Measurements from ENCODE around the gene CFAP74.
A peak's percentile ranks its signal among the peaks of the same experiment; 100 is the strongest.
"Not testable (repeated sequence)": the region's sequence is repeated elsewhere in the genome, so short reads cannot be mapped to it uniquely, and the experiment has no call there.

CFAP74 gene

DNA sequence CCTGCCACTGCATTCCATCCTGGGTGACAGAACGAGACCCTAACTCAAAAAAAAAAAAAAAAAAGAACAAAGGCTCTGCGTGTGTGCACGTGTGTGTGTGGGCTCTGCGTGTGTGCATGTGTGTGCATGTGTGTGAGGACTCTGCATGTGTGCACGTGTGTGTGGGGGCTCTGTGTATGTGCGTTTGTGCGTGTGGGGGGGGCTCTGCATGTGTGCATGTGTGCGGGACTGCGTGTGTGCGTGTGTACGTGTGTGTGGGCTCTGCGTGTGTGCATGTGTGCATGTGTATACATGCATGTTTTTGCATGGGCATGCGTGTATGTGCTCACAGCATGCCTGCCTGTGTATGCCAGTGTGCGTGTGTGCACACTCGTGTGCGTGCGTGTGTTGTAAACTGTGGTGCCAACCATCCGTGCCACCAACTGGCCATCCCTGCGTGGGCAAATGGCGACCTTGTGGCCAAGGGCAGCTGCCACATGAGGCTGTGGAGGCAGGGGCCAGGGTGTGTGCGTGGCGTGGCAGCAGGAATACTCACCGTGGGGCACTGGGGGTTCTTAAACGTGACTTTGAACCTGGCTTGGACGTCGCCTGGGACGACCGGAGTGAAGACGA, 57.7 kb downstream of the CFAP74 start:
- no peak for DNase-seq (ENCODE audit: low spot score)

DNA sequence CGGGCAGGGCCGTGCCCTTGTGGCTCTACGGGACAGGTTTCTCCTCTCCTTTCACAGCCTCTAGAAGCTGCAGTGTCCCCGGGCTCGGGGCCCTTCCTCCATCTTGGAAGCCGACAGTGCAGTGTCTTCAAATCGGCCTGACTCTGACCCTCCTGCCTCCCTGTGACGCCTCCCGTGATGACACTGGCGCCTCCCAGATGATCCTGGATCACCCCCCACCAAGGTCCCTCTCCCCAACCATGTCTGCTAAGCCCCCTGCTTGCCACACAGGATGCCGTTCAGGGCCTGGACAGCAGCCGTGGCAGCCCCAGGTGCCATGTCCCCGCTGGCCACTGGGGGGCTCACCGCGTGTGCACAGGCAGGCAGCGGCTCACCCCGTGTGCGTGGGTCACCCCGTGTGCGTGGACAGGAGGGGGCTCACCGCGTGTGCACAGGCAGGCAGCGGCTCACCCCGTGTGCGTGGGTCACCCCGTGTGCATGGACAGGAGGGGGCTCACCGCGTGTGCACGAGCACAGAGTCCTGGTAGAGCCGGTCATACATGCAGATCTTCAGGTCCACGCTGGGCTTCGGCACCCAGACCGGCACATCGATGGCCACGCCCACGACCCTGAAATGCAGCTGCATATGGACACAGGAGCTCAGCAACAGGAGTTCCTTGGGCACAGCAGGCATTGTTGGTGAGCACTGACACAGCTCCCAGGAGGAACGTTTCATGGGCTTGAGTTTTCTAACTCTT, 59.6 kb downstream of the CFAP74 start:
- peak; percentile 84 for DNase-seq (ENCODE audit: low spot score)

DNA sequence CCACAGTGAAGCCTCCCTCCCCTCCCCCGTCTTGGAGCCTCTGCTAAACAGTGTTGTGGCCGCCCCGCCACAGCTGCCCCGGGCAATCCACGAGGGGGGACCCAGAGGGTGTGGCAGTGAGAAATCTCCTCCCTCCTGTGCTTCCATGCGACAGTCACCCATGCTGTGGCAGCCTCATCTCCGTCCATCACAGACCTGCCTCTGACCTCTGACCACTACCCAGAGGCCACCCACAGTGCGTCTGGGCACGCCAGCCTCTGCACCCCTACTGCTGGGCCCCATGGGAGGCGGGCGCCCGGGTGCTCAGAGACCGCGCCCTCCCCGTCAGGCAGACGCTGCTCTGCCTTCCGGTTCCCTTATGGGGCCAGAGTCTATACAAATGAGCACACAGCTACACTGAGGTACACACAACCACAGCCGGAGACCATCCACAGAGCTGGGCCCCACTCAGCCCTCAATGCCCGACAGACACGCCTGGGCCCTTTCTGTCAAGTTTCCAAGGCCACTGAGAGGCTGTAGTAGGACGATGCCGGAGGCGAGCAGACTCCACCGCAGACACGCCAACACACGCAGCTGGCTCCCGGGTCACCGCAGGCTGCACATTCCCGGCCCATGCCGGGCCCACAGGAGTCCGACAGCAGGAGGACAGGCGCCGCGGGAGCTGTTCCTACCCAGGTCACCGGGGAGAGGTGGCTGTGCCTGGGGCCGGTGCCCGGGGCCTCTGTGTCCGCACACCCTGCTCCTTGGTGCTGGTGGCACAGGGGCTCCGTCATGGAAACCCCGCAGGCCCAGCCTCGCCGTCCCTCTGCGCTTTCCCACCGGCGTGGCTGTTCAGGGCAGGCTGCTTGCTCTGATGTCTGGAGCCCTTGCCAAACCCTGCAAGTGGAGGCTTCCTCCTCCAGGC, 60.6 kb downstream of the CFAP74 start:
- DNase-seq (ENCODE audit: low spot score) = no peak

DNA sequence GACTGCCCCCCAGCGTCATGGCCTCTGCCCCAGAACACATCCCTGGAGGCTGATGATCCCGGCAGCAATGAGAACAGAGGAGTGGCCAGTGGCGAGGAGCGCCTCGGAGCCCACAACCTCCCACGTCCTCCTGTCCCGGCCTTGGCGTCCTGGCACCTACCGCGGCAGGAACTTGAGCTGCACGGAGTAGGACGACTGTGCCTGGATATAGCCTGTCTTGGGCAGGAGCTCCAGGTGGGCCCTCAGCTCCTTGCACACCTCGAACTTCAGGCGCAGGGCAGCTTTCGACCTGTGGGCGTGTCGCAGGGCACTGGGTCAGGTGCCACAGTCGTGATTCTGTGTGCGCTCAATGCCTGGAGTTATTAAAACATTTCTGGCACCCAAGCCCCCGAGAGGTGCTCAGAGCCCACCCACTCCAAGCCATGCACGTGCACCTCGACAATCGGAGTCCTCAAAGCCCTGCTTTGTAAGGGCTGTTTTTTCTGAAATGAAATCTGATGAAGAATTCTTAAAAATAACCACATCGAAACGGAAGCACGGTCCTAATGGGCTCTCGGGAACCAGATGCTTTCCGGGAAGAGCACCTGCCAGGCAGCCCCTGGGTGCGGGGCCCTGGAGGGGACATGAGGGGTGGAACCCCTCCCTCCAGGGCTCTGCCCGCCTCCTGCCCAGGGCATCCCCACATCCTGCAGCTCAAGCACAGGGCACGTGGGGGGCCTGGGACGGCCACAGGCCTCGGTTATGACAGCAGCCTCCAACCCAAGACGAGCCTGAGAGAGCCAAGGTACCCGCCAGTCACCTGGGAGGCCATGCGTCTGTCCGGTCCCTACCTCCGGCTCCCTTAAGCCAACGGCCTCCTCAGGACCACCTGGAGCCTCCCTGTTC, 61.5 kb downstream of the CFAP74 start:
- no peak for DNase-seq (ENCODE audit: low spot score)

DNA sequence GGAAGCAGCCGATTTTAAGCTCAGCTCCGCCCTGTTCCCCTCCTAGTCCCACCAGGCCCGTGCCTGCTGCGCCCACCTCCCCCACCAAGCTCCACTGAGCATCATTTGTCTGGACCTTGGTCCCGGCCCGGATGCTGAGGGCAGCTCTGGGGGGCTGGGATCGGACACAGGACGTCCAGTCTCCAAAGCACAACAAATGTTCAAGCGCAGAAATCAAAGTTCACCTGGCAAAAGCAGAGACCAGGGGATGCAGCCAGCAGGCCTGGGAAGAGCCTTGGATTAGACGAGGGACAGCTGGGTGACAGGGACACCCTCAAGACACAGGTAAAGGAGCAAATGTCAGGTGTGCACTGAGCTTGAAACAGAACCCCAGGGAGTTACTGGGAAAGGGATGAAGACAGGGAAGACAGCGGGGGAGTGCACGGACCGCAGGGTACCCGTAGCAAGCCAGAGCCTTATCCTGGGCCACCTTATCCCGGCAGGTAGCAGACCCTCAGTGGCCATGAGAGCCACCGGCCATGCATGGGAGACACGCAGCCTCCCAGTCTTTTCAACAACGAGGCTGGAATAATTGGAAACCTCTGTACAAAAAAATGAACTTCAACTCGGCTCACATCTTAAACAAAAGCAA, 62.3 kb downstream of the CFAP74 start:
- DNase-seq (ENCODE audit: low spot score) = no peak

DNA sequence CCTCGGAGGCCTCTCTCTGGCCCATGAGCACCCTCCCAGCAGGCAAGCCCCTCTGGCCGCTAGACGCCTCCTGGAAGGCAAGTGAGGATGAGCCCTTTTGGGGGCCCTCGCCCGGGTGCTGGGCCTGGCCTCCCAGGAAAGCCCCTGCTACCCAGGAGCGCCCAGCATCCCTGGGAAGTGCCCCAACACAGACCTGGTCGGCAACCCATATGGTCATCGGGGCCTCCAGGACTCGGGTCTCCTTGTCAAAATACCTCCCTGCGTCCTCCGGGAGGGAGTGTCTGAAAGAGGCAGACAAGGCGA, 63.5 kb downstream of the CFAP74 start:
- DNase-seq (ENCODE audit: low spot score) = no peak

DNA sequence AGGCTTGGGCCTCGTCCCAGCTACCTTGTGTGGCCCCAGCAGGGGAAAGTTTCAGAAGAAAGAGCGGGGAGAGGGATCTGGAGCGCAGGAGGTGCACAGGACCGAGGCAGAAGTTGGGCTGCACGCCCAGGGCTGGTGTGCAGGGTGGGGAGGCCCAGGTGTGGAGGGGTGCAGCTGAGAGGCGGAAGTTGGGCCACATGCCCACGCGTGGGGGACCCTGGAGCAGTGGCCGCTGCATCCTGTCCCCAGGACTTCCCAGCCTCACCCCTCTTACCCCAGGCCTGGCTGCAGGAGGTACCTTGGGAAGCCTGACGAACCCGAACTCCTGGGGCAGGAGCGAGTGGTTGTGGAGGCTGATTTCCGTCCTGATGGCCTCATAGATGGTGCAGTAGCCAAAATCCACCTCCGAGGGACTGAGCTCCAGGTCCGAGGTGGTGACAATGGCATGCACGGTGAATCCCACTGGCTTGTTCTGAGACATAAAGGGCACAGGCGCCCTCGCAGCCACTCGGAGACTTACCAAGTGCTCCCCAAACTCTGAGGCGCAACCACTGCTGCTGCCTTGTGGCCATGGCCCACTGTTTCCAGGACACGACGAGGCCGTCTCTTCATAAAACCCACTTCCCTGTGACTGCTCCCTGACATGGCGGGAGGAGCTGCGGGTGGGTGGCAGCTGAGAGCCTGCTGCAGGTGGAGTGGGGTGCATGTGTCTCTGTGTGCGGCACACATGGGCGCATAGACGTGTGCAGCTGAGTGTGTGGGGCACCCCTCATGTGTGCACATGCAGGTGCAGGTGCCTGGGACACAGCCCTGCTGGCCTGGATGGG, 64.1 kb downstream of the CFAP74 start:
- DNase-seq (ENCODE audit: low spot score) = no peak

DNA sequence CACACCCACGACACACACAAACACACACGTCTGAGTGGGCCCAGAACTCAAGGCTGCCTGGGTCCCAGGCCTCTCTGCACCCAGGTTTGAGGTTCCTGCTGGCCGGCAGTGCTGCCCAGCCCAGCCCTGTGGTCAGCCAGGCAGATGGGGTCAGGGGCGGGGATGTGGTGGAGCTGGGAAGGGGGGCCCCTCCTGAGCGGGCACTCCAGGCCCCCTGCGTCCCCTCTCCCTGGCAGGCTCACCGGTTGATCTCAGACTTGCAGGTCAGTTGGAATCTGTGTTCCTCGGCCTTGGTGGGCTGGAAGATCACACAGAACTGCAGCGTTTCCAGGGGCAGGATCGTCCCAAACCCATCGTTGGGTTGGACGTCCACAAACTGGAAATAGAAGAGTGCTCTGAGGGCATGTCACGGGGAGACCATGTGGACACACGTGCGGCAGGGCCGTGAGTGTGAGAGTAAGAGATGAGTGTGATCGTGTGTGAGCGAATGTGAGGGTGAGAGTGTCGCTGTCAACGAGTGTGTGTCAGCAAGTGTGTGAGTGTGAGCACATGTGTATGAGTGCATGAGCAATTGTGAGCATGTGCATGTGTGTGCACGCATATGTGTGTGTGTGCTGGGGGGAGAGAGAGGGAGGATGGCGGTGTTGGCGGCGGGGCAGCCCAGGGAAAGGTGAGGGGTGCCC, 64.8 kb downstream of the CFAP74 start:
- no peak for DNase-seq (ENCODE audit: low spot score)

DNA sequence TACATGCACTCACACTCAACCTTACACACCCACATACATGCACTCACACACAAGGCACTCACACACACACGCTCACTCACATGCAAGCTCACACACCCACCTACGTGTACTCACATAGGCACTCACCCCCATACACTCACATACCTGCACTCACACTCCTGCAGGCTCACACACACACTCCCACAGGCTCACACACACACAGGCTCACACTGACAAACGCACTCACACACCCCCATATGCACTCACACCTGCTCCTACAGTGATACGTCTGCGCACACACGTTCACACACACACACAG, 65.4 kb downstream of the CFAP74 start:
- DNase-seq (ENCODE audit: low spot score) = no peak

DNA sequence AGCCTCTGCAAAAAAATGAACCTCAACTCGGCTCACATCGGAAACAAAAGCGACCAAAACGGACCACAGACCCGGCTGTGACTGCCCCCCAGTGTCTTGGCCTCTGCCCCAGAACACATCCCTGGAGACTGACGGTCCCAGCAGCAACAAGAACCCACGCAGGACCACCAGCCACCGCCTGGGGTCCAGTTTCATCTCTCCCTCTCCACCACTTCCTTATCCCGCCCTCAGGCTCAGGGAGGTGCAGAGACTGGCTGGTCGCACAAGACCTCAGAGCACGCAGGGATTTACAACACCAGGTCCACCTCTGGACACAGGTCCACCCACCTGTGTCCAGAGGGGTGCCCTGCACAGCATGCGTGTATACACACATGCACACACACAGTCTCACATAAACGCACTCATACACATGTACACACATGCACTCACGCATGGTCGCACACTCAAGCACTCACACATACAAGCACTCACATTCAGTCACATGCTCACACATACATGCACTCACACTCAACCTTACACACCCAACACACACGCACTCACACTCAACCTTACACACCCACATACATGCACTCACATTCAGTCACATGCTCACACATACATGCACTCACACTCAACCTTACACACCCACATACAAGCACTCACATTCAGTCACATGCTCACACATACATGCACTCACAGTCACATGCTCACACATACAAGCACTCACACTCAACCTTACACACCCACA, 65.9 kb downstream of the CFAP74 start:
- DNase-seq (ENCODE audit: low spot score) = no peak

DNA sequence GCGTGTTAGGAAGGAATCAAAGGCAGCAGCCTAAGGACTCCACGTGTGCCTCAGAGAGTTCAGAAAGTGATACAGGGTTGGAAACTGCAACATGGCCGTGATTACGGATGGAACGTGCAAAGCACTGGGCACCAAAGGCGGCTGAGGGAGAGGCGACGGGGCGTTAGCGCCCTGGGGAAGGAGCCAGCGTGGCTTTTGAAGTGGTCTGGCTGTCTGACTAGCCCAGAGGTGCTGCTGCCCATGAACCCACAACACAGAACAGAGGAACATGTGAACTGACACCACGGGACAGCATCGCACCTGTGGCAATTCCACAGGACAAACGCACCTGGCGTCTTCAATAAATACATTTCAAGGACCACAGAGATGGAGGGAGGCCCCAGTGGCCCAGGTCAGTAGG, 66.5 kb downstream of the CFAP74 start:
- DNase-seq (ENCODE audit: low spot score) = no peak

DNA sequence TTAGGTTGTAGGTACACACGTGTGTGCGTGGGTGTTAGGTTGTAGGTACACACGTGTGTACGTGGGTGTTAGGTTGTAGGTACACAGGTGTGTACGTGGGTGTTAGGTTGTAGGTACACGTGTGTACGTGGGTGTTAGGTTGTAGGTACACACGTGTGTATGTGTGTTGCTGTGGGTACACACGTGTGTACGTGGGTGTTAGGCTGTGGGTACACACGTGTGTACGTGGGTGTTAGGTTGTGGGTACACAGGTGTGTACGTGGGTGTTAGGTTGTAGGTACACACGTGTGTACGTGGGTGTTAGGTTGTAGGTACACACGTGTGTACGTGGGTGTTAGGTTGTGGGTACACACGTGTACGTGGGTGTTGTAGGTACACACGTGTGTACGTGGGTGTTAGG, 68.7 kb downstream of the CFAP74 start:
- DNase-seq (ENCODE audit: low spot score) = not testable (repeated sequence)

DNA sequence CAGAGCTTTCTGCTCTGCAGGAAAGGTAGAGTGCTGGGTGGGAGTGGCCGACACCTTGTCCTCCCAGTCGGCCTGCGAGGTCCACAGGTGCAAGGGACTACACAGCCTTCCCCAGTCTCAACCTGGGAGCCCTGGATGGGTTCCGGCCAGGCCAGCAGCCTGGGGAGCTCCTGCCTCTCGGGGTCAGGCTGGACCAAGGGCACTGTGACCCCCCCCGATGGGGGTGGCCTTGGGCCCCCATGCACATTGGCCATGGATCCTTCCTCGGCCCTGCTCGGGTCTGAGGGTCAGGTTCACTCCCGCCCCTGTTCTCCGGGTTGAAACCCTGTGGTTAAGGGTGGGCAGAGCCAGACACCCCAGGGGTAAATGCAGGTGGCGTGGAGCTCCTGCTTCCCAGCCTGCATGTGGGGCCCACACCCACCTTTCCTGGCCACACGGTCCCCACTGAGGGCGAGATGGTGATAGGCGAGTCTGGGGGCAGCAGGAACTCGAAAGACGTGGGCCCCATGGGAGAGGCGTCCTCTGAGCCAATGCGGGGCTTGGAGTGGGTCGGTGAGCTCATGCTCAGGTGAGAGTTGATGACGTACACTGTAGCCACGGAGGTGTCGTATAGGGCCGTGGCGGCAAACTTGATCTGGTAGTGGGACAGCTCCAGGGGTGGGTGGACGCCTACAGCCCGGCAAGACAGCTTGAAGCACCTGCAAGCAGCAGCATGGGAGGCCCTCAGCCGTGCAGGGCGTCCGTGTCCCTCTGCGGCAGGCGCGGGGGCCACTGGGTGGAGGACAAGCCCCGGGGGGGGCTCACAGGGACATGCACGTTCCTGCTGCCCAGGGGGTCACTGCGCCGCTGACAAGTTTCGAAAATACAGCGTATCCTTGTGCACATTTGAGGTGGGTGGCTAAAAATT, 73.7 kb downstream of the CFAP74 start:
- DNase-seq (ENCODE audit: low spot score) = no peak

DNA sequence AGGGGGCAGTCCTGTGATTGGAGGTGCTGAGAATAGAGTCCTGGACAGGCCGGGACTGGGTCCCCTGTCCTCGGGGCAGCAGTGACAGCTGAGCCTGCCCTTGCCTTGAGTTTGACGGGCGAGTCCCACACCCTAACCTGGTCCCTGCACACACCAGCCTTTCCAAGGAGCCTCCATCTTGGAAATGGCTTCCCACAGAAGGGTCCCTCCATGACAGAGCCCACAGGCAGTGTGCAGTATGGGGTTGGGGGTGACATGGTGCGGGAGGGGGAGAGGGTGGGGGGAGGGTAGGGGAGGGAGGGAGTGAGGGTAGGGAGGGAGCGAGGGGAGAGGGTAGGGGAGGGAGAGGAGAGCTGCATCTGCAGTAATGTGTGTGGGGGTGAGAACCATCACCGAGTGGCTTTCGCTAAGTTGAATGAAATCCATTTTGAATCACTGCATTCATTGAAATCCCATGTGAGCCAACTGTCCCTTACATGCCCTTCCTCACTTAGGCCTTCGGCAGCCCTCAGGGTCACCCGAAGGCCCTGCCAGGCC, 74.4 kb downstream of the CFAP74 start:
- no peak for DNase-seq (ENCODE audit: low spot score)

DNA sequence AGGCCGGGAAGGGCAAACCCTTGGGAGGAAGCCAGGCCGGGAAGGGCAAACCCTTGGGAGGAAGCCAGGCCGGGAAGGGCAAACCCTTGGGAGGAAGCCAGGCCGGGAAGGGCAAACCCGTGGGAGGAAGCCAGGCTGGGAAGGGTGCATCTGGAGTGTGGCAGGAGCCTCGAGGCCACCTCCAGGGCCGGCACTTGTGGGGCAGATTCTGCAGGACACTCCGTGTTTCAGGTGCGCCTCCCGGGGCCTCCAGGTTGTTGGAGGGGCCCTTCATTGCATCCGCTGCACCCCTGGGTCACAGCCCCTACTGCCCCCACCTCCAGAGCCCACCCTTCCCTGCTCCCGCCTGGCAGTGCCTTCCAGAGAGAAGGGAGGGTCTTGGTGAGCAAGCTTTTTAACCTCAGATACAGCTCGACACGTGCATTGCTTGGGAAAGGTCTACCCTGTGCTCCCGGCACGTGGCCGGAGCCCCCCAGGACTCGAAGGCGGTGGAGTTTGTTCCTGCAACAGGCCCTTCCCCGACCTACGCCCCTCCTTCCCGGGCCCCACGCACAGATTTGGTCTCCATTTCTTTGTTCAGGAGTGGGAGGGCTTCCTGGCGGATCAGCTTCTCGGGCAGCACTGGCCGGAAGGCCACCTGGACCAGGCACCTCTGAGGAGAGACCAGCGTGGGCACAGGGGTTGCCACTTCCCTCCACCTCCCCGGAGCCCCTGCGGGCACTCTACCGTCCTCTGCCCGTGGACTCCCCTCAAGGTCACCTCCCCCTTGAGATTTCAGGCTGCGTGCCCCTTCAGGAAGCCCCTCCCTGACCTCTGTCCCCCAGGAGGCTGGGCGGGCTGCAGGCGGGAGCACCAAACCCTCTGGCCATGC, 75.1 kb downstream of the CFAP74 start:
- no peak for DNase-seq (ENCODE audit: low spot score)

DNA sequence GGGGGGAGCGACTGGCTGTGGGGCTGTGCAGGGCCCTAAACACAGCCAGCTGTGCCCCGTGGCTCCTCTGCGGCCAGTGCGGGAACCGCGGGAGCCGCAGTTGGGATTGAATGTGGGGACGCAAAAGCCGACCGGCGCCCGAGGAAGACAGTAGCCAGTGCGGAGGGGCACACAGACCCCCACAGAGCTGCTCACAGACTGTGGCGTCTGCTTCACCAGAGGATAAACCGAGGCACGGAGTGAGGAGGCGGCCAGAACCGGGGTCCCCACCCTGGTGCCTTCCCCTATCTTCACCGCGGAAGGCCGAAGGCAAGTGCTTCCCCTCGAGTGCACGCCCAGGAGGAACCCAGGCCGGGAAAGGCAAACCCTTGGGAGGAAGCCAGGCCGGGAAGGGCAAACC, 75.8 kb downstream of the CFAP74 start:
- no peak for DNase-seq (ENCODE audit: low spot score)

DNA sequence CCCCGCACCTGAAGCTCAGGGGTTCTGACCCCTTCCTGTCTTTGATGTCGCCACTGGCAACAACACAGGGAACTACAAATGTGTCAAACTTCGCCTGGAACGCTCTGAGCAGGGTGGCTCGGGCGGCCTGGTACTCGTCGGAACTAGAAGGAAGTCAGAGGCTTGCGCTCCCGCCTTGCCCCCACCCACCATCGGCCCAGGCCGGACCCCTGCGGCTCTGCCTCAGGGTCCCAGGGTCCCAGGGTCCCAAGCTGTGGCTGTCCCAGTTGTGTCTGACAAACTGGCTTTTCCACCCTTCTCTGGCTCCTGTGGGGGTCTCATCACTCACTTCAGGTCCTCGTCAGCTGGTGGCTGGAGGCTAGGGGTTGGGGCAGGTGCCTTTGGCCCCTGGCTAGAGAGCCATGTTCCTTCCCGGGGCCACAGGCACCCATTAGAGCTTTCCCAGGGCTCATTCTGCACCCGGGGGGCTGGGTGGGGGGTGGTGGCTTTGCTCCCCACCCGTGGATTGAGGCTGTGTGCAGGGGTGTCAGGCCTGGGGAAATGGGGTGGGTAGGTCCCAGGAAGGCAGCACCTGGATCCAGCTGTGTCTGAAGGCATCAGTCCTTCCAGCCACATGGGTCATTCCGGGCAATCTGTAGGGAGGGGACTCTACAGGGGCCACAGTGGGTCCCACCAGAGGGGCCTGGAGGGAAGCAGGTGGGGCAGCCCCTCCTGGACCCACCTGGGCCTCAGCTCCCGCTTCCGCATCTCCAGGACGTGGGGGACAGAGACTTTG, 76.5 kb downstream of the CFAP74 start:
- no peak for DNase-seq (ENCODE audit: low spot score)

All from AG20443 (cell line).